ENCODE results near the gene CUL4A.
A peak's percentile ranks its signal among the peaks of the same experiment; 100 is the strongest.

CUL4A gene

GRCh38 chr13:113179374-113180230, 29.8 kb upstream of the CUL4A start:
- DNase-seq: peak in 1 of 51 donors; percentile 36

GRCh38 chr13:113182046-113182445, 27.4 kb upstream of the CUL4A start:
- DNase-seq: no peak

- no peak for DNase-seq
These were observed 25.8 kb upstream of the CUL4A start for GRCh38 chr13:113183450-113184129.

- DNase-seq: no peak
These were observed 24.6 kb upstream of the CUL4A start for GRCh38 chr13:113184568-113185440.

DNA sequence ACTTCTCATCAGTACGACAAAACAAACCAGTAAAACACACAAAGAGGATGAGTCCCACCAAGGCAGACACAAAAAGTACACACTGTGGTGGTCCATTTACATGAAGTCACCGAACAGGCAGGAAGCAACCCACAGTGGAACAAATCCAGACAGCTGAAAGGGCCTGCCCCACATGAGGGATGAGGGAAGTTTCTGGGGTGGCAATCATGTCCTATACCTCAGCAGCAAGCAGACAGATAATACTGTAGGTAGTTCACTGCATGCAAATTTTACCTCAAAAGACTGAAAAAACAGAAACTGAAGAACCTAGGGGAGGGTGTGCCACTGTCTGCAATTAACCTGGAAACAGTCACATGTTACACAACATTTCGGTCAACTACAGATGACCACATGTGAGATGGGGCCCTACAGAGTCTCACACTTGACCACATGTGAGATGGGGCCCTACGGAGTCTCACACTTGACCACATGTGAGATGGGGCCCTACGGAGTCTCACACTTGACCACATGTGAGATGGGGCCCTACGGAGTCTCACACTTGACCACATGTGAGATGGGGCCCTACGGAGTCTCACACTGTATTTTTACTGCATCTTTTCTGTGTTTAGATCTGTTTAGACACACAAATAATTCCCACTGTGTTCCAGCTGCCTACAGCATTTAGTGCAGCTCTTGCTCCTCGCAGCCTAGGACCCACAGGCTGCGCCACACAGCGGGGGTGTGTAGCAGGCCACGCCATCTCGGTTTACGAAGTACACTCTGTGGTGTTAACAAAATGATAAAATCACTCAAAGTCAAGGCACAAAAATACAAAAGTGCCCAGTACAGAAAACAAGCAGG, 23.1 kb upstream of the CUL4A start:
- no peak for DNase-seq

DNA sequence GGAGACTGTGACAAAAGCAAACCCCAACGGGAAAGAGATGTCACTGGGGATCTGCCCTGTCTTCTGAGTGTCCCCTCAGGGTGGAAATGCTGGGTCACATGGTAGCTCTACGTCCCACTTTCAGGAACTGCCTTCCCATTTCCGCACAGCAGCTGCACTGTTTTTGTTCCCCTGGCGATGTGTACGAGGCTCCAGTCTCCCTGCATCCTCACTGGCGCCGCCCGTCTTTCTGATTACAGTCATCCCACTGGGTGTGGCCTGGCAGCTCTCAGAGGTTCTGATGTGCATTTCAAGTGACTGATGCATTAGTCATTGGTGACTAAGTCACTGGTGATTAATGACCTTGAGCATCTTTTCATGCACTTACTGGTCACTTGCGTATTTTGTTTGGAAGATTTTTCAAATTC, 22.1 kb upstream of the CUL4A start:
- DNase-seq: peak in 30 of 51 donors; percentile 8 to 67 (median 38)

- DNase-seq: no peak
These were observed 21.3 kb upstream of the CUL4A start for GRCh38 chr13:113187883-113188665.

DNA sequence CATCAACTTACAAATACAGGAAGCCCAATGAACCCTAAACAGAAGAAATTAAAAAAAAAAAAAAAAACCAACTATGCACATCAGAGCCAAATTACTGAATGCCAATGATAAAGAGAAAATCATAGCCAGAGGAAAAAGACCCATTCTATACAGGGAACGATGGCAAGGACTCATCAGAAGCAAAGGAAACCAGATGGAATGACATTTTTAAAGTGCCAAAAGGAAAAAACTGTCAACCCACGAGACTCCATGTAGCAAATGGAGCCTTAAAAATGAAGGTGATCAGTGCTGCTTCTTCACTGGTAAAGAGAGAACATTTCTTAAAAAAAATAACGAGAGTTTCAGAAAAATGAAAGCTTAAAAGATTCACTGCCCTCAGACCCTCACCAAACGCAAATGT, 19.2 kb upstream of the CUL4A start:
- no peak for DNase-seq

DNA sequence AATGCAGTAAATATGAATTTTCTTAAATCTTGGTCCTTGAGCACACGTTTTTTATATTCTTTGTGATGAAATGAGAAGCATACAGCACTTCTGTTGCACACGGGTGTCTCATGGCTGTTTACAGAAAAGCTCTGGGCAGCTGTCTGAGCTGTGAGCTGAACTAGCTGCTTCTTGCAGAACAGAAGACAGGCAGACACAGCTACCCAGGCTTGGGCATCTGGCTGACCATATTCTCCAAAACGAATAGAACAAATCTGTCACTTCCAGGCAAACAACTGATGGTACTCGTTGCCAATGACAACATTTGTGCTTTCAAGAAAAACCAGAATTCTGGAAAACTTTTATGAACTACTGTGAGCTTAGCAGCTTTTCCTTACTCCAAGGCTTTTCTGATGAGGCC, 17.1 kb upstream of the CUL4A start:
- DNase-seq: no peak

DNA sequence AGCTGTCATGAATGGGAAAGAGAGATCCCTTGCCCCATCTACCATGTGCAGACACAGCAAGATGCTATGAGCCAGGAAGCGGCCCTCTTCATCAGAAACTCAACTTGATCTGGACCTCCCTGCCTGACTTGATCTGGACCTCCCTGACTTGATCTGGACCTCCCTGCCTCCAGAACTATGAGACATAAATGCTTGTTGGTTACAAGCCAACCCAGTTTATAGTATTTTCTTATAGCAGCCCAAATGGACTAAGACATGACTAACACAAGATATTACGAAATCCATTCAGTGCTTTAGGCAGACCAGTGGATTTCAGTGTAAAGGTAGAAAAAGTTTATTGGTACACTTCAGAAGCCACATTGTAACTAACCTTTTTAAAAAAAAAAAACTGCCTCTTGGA, 16.5 kb upstream of the CUL4A start:
- no peak for DNase-seq

DNA sequence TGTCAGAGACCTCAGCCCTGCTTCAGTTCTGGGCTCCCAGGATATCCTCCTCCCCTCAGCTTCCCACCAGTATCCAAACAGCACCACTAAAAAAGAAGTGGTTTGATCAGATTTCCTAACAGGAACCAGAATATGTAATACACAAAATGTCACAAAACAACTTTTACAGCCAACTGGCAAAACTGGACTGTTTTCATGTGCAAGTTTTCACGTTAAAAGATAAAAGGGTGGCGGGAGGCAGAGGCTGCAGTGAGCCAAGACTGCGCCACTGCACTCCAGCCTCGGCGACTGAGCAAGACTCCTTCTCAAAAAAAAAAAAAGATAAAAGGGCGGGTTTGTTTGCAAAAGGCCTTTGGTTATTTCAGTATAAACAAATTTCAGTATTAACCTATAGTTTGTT, 14.1 kb upstream of the CUL4A start:
- no peak for DNase-seq

DNA sequence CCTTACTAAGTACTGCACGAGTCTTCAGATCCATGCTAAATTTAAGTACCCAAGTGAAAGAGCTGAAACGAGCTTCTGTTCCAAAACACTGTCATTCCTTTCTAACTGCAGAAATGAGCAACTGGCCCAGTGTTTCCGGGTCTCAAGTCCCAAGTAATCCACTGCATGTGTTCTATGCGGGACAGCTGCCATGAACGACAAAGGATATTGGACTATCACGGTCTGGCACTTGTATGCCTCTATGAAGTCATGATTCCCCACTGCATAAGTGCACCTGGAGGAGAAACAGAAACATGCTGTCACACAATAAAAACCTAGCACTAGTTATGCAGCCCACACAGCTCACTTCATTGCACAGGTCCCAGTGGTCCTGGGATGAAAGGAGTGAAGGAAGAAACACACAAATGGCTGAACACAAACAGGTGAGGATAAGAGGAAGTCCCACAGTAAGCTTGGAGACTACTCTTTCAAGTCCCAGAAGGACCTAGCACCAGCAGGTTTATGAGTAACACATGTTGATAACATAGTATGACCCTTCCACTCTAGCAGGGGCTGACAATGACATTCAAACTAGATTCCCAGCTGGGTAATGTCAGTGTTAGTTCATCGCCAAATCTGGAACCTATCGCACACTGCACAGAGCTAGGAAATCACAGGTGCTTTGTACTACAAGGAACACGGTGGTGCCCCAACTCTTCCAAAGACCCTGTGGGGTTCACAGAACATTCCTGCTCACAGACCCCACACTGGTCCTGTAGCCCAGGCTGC, 12.3 kb upstream of the CUL4A start:
- DNase-seq: no peak

GRCh38 chr13:113201815-113202214, 7.6 kb upstream of the CUL4A start:
- DNase-seq: no peak

GRCh38 chr13:113202912-113203311, 6.5 kb upstream of the CUL4A start:
- no peak for DNase-seq

GRCh38 chr13:113203507-113204377, 5.7 kb upstream of the CUL4A start:
- no peak for DNase-seq

DNA sequence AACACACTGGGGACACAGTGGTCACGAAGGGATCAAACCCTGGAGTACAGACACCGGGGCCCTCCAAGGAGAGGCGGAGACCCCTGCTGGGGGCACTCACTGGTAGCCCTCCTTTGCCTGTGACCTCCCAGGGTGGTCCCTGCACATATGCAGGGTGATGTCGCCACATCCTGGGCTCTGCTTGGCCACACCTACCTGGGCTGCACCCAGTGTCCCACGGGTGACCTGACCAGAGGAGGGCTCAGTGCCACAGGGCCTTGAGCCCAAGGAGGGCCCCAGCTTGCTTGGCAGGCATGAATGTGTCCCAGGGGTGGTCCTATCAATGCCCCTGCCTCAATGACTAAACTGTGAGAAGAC, 5.1 kb upstream of the CUL4A start:
- no peak for DNase-seq

DNA sequence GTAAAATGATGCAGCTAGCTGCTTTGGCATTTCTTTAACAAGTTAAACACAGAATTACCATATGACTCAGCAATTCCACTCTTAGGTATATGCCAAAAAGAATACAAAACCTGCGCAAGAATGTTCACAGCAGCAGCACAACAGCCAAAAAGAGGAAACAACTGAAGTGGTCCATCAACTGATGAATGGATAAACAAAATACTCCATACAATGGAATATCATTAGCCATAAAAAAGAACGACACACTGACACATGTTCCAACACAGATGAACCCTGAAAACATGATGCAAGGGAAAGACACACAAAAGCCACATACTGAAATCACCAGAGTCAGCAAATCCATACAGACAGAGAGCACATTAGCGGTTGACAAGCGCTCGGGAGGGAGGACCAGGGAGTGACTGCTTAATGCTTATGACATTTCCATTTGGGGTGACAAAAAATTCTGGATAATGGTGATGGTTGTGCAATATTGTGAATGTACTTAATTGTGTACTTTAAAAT, 3.9 kb upstream of the CUL4A start:
- DNase-seq: no peak

GRCh38 chr13:113207460-113207859, 2.0 kb upstream of the CUL4A start:
- no peak for DNase-seq

Measured in hypothalamus (tissue), 51 donors.